Daoy (cell line): ENCODE results near the gene SMAD3. TPM values are rescaled to one million over a fixed set of nuclear protein-coding genes. Genes with fewer than 3 reads are reported as not detected.
A peak's percentile ranks its signal among the peaks of the same experiment; 100 is the strongest.

Experiments
- DNase-seq: peaks from one replicate; pipeline ENCODE4 v3.0.0-alpha.2; 2015; ENCODE audit warnings: low read depth
- total RNA-seq: library from RNA; depleted of rRNA; stranded (reverse); fragments of >200 nt; shearing (Covaris generic); gene quantifications from 2 replicates; pipeline ENCODE4 v1.2.3, GENCODE V29; 2014

Gene SMAD3
- total RNA-seq, 1 experiment from 2014 or later = 48.1 TPM

DNA sequence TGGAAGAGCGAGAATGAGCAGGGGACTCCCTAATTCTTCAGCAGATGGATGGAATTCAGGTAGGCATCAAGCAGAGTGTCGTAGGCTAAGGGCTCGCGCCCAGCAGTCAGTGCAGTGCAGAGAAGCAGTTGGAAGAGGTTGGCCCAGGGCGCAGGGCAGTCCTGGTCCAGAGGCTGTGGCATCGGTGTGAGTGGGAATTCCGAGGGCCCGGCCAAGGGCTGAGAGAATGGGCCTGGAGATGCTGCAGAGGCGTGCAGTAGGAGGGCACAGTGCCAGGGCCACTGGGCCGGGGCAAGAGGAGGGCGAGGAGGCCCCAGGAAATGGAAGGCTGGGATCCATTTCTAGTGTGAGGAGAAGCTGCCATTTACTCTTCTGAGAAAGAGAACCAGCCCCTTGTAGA is 114.6 kb downstream of the SMAD3 start:
- DNase-seq = peak; percentile 16

DNA sequence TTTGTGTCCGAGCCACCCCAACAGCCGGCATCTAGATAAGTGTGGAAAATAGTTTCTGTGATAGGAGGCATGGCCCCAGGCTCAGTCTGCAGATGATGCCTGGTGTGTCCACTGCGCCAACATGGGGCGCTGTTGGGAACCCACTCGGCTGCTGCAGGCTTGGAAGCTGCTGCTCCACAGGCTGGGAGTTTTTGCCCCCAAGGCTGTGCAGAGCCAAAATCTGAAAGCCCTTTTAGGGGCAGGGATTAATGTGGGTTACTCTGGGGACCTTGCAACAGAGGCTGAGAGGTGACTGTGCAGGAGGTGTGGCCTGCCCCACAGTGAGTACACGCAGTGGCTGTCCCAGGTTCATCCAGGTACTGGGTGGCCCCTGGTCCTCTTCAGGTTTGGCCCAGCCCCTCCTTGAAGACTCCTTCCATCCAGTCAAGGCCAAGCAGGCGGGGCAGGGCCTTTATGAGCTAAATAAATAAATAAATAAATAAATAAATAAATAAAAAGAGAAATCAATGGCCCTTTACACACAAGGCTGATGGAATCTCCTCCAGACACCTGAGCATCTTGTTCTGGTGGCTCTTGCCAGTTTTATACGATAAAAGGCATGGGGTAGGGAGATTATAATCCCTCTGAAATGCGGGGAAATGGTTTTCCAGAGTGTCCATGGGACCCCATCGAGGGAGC is 115.3 kb downstream of the SMAD3 start:
- DNase-seq = peak; percentile 18

DNA sequence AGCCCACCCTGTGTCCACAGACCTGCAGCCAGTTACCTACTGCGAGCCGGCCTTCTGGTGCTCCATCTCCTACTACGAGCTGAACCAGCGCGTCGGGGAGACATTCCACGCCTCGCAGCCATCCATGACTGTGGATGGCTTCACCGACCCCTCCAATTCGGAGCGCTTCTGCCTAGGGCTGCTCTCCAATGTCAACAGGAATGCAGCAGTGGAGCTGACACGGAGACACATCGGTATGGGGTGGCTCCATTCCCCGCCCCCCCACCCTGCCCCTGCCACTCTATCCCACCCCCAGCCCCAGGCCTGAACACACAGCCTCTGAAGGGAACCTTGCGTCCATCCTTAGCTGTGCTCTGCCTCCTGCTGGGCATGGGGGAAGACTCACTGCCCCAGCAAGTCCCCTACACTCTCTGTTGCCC is 115.8 kb downstream of the SMAD3 start:
- no peak for DNase-seq

DNA sequence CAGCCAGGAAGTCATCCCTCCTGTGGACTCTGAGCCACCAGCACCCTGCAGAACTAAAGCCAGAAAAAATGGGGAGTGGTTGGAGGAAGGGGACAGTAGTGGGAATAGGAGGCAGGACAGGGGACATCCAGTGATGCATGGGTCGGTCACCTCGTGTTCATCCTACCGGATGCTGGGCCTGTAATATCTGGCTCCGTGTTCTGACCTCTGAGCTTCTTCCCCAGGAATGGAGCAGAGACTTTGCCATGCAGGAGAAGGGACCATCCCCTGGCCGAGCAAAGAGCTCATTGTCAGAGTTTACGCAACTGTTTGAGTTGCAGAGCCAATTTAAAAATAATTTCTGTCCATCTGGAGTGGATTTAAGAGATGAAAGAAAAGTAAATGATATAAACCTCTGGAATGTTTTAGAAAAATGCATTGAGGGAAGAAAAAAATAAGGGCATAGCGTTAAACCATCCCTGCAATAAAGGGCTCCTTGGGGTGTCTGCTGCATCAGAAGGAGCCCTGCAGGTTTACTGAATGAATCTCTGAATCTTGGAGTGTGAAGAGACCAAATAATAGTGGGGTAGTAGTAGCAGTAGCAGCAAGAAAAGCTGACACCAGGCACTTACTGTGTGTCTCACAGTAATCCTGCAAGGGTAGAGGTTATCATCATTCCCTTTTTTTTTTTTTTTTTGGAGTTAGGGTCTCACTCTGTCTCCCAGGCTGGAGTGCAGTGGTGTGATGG is 118.2 kb downstream of the SMAD3 start:
- DNase-seq = no peak

DNA sequence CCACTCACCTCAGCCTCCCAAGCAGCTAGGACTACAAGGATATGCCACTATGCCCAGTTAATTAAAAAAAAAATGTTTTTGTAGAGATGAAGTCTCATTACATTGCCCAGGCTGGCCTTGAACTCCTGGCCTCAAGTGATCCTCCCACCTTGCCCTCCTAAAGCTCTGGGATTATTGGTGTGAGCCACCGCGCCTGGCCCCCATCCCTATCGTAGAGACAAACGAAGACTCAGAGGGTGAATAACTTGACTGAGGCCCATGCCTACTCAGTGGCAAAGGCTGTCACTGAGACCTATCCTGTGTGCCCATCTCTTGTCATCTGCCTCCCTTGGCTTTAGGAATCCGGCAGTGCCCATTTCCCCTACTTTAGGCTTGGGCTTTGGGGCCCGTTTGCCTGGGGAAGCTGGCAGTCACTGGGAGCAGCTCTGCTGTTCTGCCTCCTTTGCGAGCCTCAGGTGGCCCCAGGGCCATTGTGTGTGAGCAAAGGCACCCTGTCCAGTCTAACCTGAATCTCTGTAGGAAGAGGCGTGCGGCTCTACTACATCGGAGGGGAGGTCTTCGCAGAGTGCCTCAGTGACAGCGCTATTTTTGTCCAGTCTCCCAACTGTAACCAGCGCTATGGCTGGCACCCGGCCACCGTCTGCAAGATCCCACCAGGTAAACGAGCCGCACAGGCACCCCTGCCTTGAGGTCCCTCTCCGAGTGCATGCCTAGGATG is 119.0 kb downstream of the SMAD3 start:
- no peak for DNase-seq

DNA sequence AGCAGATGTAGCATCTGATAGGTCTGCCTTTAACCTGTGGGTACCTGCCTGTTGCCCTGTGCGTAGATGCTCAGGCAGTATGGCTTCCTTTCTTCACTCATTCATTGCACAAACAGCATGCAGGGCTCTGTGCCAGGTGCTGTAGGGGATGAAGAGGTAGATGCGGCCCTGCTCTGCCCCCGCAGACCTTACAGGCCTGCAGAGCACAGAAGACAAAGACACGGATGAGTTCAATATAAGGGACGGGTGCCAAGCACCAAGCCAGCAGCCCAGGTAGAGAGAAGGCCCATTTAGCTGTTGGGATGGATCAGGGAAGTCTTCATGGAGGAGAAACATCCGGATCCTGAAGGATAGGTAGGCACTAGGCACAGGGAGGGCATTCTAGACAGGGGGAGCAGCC is 119.6 kb downstream of the SMAD3 start:
- no peak for DNase-seq

DNA sequence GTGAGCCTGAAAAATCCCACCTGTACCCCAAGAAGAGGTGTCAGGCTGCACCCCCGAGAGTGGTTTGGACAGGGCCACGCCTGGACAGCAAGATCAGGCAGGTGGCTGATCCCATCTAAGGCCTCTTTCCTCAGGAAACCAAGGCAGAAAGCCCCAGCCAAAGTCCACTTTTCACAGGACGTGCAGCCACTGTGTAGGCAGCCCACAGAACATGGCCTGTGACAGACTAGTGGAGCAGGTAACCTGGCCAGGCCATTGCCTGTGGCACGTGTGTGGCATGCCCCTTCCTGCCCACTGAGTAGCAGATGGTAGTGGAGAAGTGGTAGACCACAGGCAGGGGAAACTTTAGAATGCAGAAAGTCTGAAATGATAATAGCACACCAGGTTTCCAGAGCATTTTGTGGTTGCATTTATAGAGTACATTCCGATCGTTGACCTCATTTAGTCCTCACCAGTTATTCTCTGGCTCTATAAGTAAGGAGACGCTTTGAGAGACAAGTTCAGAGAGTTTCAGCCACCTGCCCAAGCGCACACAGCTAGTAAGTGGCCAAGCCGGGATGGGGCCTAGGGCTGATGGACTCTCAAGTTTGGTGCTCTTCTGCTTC is 120.3 kb downstream of the SMAD3 start:
- peak; percentile 49 for DNase-seq

DNA sequence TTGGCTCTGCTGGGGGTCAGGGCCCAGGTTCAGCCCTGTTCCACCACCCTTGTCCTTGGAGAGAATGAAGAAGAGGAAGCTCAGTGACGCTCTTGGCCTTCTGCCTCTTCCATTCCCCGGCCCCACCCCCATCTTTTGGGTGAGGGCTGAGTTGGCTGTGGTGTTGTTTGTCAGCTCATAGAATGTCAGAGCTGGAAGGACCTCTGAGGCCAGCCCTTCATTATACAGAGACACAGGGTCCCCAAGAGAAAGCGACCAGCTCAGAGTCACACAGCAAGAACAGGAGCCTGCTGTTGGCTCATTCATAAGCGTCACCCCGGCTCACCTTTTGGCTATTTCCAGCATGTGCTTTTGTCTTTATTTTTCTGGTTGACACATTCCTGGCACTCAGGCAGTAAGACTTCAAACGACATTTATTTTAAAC is 120.8 kb downstream of the SMAD3 start:
- no peak for DNase-seq

DNA sequence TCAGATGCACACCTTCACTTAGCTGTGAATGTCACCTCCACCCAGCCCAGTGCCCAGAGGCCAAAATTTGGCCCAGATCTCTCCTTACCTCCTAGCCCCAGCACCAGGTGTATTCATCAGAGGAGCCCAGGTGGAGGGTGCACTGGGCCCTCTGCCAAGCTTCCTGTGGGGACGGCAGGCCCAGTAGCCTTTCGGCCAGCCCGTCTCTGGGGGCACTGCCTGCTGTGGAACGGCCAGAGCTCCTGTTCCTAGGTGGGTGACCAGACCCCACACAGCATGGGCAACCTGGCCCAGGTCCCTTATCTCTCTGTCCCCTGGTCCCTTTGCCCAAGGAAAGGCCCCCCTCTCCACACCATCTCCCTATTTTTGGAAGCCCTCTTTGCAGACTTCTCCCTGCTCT is 121.3 kb downstream of the SMAD3 start:
- no peak for DNase-seq

DNA sequence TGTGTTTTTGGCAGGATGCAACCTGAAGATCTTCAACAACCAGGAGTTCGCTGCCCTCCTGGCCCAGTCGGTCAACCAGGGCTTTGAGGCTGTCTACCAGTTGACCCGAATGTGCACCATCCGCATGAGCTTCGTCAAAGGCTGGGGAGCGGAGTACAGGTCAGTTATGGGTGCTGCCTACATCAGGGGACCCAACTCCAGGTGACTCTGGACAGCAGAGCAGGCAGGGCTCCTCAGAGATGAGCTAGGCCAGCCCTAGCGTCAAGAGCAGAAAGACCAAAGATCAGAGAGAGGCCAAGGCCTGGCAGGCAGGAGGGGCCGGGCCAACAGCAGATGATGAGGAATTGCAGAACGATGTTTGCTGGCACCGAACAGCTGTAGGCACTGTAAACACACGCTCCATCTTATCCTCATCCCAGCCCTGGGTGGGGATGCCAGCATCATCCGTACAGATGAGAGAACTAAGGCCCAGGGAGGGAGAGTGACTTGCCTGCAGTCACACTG is 122.0 kb downstream of the SMAD3 start:
- peak; percentile 7 for DNase-seq

DNA sequence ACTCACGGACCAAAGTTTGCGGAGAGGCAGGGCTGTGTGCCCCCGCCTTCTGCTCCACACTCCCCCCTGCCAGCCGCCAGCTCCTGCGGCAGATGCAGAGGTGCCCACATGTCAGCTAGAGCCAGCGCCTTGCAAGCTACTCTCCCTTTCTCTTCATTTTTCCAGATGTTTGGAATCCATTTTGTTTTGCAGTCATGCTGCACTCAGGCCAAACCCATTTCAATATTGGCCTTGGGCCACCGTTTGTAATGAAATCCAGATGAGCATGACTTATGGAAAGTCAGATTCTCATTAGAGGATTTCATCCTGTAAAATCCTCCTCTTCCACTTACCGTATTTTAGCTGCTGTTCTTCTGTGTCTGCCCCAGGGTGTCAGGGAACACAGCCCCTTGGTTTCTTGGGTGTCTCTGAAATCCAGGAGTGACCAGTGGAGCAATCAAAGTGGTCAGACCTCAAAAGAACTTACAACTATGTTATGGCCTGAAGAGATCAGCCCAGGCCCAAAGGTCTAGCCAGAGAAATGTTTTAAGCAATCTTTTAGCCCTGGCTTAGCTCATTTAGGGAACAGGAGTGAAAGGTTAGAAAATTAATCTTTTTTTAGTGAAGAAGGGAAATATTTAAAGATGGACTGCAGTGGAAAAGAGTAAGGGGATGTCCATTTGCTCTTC is 123.3 kb downstream of the SMAD3 start:
- peak; percentile 29 for DNase-seq

DNA sequence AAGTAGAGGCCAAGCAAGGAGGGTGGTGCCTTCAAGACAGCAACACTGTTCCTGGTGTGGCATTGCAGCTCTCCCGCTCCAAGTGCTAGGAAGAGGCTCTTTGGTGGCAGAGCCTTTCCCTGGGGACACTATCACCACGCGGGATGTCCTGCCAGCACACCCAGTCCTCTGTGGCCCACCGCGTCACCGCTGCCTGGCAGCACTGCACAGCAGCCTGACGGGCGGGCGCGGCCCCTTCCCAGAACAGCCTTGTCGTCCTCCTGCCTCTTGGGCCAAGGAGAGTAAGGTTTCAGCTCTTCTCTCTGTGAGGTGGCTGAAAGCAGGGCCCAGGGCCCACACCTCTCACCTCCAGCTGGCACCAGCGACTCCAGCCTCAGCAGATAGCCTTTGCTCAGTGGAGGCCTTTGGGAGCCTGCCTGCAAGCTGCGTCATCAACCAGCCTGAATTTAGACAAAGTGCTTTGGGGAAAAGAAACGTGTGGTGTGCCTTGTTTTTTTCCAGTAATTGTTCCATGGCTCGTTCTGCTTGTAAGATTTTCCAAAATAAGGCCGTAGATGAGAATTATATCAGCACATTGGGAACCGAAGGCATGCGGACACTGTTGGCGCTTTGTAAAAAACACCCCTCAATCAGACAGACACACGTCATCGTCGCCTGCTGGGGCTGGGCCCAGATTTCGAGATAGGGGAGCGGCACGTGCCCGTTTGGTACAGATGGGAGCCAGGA is 124.1 kb downstream of the SMAD3 start:
- DNase-seq = peak; percentile 6

DNA sequence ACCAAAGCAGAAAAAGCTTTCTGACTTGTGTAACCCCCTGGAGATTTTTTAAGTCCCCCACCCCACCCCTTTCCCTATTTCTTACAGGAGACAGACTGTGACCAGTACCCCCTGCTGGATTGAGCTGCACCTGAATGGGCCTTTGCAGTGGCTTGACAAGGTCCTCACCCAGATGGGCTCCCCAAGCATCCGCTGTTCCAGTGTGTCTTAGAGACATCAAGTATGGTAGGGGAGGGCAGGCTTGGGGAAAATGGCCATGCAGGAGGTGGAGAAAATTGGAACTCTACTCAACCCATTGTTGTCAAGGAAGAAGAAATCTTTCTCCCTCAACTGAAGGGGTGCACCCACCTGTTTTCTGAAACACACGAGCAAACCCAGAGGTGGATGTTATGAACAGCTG is 124.9 kb downstream of the SMAD3 start:
- no peak for DNase-seq

DNA sequence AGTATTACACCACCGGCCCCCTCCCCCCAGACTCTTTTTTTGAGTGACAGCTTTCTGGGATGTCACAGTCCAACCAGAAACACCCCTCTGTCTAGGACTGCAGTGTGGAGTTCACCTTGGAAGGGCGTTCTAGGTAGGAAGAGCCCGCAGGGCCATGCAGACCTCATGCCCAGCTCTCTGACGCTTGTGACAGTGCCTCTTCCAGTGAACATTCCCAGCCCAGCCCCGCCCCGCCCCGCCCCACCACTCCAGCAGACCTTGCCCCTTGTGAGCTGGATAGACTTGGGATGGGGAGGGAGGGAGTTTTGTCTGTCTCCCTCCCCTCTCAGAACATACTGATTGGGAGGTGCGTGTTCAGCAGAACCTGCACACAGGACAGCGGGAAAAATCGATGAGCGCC is 125.4 kb downstream of the SMAD3 start:
- DNase-seq = no peak

DNA sequence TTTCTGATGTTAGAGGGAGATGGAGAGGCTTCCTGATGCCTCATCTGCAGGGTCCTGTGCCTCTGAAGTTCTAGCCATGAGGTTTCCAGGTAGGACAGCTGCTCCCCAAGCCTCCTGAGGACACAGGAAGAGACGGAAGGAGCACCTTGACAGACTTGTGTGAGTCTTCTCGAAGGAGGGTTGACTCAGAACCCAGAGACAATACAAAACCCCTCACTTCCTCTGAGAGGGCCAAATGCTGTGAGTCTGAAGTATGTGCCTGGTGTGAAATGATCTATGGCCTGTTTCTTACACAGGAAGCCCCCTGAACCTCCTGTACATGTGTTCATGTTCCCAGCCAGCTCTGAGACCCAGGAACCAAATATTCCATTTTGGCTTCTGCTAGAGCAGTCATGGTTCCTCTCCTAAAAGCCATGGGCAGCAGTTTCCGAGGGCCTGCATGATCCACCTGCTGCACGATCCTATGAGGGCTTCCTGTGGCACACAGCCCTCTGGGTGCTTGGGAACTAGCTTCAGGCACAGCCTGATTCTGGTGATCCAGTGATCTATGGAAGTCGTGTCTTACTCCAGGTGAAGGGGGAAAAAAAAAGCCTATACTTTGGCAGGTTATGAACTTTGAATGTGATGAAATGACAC is 126.9 kb downstream of the SMAD3 start:
- no peak for DNase-seq

DNA sequence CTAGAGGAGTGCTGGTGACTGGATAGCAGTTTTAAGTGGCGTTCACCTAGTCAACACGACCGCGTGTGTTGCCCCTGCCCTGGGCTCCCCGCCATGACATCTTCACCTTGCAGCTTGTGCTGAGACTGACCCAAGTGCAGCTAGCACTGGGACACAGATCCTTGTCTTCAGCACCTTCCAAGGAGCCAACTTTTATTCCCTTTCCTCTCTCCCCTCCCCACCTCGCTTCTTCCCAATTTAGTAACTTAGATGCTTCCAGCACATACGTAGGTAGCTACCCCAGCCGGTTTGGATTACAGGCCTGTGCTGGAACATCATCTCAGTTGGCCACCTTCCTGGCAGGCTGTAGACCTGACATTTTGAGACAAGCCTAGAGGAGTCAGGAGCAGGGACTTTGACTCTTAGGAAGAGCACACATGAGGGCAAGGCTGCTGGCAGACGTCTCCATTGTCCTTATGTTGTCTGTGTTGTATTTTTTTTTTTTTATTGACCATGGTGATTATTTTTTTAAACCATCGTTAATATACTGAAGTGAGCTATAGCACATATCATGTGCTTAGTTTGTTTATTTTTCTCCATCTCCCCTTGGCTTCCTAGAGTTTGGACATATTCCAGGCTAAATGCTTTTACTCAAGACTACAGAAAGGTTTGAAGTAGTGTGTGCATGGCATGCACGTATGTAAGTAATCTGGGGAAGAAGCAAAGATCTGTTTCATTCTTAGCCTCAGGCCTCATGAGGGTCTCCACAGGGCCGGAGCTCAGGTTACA is 128.0 kb downstream of the SMAD3 start:
- DNase-seq = peak; percentile 7

DNA sequence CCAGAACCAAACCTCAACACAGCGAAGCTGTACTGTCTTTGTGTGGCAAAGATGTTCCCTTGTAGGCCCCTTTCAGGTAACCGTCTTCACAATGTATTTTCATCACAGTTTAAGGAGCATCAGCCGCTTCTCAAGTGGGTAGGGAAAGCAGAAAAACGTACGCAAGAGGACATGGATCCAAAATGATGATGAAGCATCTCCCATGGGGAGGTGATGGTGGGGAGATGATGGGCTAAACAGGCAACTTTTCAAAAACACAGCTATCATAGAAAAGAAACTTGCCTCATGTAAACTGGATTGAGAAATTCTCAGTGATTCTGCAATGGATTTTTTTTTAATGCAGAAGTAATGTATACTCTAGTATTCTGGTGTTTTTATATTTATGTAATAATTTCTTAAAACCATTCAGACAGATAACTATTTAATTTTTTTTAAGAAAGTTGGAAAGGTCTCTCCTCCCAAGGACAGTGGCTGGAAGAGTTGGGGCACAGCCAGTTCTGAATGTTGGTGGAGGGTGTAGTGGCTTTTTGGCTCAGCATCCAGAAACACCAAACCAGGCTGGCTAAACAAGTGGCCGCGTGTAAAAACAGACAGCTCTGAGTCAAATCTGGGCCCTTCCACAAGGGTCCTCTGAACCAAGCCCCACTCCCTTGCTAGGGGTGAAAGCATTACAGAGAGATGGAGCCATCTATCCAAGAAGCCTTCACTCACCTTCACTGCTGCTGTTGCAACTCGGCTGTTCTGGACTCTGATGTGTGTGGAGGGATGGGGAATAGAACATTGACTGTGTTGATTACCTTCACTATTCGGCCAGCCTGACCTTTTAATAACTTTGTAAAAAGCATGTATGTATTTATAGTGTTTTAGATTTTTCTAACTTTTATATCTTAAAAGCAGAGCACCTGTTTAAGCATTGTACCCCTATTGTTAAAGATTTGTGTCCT is 129.0 kb downstream of the SMAD3 start:
- DNase-seq = peak; percentile 4

DNA sequence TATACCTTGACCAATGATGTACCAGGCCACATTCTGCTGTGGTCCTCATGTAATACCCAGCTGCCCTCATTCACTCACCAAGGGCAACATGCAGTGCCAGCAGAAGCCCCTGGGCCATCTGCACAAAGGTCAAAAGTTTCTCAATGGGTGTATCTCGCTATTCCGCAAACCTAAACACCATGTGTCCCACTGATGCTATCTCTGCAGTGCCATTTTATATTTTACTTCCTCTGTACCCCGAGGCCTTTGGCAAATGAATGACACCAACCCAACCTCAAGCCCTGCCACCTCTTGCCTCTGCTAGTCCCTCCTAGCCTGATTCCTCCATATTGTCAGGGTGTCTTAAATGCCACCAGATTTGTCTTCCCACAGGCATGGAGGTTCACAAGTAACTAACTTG is 129.9 kb downstream of the SMAD3 start:
- DNase-seq = peak; percentile 9

DNA sequence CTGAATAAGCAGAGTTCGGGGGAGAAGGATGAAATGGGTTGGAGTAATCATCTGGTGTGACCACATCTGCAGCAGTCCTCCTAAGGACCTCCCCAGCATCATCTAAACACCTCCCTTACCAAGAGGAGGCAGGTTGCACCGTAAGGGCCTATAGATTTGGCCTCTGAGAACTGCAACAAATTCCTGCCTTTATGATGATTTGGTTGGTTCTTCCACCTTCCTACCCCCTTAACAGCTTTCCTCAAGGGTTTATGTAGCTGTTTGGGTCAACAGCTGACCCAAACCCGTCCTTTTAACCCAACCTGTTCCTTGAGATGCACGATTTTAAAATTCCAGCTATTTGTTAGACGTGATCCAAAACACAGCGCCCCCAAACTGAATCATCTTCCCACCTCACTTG is 130.8 kb downstream of the SMAD3 start:
- DNase-seq = peak; percentile 34
